NCI-H524 treated with DMSO at 0.1 percent for 48 hours (cell line): Measurements from ENCODE around the gene GPR152.
"Not testable (repeated sequence)": the region's sequence is repeated elsewhere in the genome, so short reads cannot be mapped to it uniquely, and the experiment has no call there.

Source experiments
- DNase-seq: peaks from one replicate; lab custom pipeline; 2025; lab: John Stamatoyannopoulos, UW

Gene GPR152

DNA sequence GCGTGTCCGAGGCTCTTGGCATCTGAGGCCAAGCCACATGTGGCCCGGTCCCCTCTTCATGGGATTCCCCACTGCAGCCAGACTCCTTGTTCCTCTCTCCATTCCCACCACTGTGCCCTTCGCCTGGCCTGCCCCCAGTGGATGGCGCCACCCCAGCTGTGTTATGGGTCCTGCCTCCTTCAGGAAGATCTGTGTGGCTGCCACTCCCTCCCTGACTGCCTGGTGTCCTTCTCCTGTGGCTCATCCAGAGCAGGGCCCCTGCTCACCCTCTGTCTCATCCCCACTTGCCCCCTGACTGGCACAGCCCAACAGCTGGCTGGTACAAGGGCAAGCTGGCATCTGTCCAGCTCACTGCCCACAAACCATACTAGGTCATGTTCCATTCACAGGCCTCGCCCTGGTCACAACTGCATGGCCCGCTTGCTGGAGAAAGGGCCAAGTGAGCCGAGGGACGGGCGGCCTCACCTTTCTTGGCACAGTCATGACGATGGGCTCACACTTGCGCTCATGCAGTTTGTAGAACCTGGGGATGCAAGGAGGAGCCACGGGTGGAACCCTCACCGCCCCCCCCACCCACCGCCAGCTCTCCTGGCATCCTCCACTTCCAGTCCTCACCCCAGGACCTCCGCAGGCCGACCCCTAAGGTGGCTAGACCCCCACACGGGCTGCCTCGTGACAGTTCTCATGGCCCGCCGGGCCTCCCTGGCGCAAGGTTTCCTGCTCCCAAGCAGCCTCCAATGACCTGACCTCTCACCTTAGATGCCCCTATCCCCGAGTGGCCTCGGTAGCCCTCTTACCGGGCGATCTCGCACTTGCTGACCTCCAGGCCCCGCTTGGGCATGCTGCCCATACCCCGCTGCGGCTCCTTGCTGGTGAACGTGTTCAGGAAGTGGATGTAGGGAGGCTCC, 13.0 kb downstream of the GPR152 start:
- DNase-seq, result no peak

GRCh38 chr11:67438158-67438902, 14.2 kb downstream of the GPR152 start:
- no peak for DNase-seq

GRCh38 chr11:67437809-67438157, 14.7 kb downstream of the GPR152 start:
- DNase-seq, result no peak

GRCh38 chr11:67437082-67437808, 15.3 kb downstream of the GPR152 start, which contains the start of gene PTPRCAP:
Gene PTPRCAP (minus strand): TSS chr11:67437682. CDS start chr11:67437619, 63 bp downstream.
- no peak for DNase-seq

DNA sequence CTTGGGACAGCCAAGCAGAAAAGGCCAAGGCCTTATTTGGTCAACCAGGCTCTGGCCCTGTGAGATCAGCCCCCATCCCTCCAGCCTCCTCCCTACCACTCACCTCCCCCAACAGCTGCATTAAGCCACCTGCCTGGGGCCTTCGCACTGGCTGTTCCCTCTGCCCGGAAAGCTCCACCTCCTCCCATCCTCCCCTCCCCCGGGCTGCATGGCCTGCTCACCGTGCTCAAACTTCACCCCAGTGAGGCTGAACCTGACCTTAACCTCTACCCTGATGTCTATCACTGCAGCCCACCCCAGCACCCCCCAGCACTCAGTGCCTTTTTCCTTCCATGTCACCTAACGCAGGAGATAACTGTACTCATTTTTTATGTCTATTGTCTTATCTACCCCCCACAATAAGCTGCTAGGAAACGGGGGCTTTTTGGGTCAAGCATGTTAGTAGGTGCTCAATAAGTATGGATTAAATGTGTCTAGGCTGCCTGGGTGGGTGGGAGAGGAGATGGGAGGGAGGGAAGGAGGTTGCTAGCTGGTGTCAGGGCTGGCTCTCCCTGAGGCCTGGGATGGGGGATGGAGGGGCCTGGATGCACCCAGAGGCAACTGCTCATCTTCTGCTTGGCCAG, 16.0 kb downstream of the GPR152 start:
- DNase-seq, result no peak

DNA sequence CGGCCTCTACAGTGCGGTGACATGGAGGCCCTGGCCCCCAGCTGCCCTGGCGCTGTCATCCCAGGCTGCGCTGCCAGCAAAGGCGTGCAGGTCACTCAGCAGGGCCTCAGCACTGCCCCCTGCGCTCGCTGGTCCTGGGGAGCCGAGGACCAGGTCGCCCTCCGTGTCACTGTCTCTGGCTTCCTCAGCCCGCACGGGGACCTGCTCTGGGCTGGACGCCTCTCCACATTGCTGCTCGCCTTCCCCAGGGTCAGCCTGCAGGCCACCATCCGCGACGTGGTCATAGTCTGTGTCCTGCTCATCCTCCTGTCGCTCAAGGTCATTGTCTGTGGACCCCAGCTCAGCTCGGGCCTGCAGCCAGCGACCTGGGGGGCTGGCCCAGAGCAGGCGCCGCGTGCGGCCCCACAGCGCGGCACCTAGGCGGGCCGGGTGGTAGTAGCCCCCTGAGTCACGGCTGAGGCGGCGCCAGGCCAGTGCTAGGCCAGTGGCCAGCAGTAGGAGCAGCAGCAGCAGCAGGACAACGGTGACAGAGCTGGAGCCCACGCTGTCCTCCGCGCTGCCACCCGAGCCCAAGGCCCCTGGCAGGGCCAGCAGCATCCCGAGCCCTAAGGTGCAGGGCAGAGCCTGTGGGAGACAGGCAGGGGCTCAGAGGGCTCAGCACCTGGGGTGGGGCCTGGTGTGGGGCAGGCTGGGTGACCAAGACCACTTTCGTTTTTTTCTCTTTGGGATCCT, 16.6 kb downstream of the GPR152 start:
- no peak for DNase-seq

DNA sequence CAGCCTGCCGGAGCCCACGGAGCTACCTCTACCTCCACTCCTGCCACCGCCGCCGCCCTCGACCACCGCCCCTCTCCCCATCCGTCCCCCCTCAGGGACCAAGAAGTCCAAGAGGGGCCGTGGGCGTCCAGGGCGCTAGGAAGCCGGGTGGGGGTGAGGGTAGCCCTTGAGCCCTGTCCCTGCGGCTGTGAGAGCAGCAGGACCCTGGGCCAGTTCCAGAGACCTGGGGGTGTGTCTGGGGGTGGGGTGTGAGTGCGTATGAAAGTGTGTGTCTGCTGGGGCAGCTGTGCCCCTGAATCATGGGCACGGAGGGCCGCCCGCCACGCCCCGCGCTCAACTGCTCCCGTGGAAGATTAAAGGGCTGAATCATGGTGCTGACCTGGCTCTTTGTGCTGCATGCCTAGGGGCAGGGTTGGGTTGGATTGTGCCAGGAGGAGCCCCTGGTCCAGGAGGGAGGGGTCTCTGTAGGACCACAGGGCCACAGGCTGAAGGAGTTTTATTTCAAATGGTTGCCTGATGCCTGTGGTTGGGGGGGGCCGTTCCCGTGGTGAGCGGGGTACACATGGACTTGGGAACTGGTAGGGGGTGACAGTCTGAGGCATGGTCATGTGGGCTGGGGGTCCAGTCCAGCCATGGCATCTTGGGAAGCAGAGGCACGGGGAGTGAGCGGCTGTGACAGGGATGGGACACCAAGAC, 17.4 kb downstream of the GPR152 start:
- no peak for DNase-seq

DNA sequence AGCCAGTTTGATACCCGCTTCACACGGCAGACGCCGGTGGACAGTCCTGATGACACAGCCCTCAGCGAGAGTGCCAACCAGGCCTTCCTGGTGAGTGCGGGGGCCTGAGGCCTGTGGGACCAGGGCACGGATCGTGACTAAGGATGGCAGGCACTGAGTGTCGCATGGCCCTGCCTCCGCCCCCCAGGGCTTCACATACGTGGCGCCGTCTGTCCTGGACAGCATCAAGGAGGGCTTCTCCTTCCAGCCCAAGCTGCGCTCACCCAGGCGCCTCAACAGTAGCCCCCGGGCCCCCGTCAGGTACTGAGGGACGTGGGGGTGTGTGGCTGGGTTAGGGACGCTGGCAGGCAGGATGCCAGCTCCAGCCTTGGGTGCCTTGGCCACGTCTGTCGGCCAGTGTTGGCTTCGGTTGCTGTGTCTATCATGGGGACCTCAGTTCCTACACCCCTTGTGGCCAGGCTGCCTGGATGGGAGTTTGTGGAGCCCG, 18.1 kb downstream of the GPR152 start:
- DNase-seq, result no peak

DNA sequence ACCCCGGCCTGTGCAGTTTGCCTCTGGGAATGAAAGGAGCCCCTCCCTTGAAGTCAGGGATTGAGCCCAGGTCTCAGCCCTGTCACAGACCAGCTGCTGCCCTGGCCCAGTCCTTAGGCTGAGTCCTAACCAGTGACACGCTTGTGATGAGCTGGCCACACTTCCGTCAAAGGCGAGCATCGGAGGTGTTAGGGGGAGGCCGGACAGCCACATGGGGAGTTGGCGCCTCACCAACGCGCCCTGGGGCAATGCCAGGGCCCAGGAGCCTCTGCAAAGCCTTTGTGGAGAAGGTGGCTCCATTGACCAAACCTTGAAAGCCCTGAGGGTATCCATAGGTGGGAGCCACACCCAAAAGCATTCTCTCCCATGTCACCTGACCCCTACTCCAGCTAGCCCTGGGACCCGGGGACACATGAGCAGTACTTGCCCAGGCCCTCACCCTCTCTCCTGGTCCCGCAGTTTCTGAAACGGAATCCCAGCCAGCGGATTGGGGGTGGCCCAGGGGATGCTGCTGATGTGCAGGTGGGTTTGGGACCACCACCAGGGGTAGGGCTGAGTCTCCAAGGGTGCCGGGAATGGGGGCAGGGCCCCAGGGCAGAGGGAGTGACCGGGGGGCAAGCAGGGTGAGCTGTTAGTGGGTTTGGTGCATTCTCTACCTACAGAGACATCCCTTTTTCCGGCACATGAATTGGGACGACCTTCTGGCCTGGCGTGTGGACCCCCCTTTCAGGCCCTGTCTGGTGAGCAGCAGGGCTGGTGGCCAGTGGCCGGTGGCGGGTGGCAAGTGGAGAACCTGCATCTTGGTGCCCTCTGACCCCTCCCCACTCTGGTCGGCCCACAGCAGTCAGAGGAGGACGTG, 18.8 kb downstream of the GPR152 start:
- no peak for DNase-seq

- DNase-seq, result no peak
Observed at GRCh38 chr11:67432655-67433349, 19.7 kb downstream of the GPR152 start.

- DNase-seq, result no peak
Observed at GRCh38 chr11:67431346-67432249, 20.9 kb downstream of the GPR152 start.

DNA sequence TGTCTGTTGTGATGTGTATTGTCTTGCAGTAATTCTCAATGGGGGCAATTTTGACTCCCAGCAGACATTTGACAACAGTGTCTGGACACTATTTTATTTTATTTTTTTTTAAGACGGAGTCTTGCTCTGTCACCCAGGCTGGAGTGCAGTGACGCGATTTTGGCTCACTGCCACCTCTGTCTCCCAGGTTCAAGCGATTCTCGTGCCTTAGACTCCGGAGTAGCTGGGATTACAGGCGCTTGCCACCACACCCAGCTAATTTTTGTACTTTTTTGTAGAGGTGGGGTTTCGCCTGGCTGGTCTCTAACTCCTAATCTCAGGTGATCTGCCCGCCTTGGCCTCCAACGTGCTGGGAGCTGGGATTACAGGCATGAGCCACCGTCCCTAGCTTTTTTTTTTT, 22.8 kb downstream of the GPR152 start:
- DNase-seq, result no peak

GRCh38 chr11:67429038-67429668, 23.4 kb downstream of the GPR152 start:
- DNase-seq, result no peak

DNA sequence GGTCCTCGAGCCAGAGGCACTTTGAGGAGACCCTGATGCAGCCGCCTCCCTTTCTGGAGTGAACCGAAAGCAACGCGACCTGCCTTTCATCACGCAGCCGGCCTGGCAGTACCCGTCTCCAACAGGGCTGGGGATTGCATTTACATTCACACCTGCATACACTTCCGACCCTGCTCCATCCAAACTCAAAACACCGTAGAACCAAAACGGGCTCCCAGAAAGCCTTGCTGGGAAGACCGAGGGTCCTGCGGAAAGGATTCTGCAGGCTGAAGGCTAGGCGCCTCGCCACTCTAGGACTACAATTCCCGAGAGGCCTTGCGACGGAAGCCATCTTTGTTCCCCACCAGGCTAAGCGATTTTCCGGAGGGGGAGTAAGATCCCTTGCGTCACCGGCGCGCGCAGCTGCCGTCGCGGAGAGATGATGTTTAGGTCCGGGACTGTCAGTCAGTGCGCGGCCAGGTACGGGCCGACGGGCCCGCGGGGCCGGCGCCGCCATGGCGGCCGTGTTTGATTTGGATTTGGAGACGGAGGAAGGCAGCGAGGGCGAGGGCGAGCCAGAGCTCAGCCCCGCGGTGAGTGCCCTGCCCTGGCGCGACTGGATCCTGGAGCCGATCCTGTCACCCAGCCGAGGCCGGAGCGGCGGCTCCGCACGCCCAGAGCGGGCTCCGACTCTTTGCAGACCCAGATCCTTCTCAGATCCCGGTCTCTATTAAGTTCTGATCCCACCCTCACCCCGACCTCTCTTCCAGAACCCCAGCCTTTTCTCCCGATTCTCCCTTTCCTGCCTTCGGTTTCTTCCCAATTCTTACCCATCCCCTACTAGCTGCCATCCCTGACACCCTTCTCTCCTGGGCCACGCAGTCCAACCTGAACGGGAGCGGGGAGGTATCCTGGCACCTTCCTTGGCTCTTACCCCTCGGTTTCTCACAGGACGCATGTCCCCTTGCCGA, 24.2 kb downstream of the GPR152 start, which contains the start of gene RPS6KB2:
Gene RPS6KB2, plus strand, starts transcription at position 443 of the 950 bp plus-strand sequence. Its CDS starts 52 bp downstream, at position 495.
- peak; percentile 73 for DNase-seq

DNA sequence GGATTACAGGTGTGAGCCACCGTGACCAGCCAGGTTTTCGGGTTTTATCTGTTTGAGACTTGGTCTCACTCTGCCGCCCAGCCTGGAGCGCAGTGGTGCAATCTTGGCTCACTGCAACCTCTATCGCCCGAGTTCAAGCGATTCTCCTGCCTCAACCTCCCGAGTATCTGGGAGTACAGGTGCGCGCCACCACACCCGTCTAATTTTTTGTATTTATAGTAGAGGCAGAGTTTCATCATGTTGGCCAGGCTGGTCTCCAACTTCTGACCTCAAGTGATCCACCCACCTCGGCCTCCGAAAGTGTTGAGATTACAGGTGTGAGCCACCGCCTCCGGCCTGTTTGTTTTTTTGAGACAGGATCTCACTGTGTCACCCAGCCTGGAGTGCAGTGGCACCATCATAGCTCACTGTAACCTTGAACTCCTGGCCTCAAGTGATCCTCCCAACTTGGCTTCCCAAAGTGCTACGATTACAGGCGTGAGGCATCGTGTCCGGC, 25.1 kb downstream of the GPR152 start:
- not testable (repeated sequence) for DNase-seq
